A549 (cell line): ENCODE measurements around the gene ADAMTSL4.

Experiments
- ATOH8 ChIP-seq: fragments of 250-450 bp; sonication (Bioruptor Pico); IDR thresholded peaks from 2 replicates; pipeline ENCODE4 v1.5.0; 2020; ENCODE audit warnings: low read depth, mild to moderate bottlenecking, moderate library complexity
- USF2 ChIP-seq: fragments of 450-650 bp; IDR thresholded peaks from 2 replicates; pipeline ENCODE4 v1.6.1; 2014; ENCODE audit warnings: antibody characterized with exemption
- TF ChIP-seq, protein P1 (sequence below): fragments of >200 bp; sonication (Bioruptor Twin); formaldehyde crosslinking; IDR thresholded peaks from 3 replicates; pipeline ENCODE4 v1.5.1; 2016

DNA sequence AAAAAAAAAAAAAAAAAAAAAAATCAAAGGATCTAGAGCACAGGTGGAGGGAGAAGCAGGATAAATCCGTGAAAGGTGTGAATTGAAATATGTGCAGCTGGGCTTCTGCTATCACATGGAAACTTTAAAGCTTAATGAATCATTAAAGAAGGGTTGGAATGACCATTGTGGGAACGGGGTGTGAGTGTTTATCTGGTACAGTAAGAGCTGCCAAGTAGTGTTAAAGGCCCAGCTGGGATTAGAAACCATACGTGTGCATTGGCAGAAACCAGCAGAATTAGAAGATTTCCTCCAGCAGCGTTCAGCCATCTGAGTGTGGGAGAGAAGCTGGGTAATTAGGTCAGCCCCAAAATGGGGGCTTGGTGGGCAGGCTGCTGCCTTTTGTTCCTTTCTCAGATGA, 20.2 kb upstream of the ADAMTSL4 start:
- TF ChIP-seq, protein P1, sequence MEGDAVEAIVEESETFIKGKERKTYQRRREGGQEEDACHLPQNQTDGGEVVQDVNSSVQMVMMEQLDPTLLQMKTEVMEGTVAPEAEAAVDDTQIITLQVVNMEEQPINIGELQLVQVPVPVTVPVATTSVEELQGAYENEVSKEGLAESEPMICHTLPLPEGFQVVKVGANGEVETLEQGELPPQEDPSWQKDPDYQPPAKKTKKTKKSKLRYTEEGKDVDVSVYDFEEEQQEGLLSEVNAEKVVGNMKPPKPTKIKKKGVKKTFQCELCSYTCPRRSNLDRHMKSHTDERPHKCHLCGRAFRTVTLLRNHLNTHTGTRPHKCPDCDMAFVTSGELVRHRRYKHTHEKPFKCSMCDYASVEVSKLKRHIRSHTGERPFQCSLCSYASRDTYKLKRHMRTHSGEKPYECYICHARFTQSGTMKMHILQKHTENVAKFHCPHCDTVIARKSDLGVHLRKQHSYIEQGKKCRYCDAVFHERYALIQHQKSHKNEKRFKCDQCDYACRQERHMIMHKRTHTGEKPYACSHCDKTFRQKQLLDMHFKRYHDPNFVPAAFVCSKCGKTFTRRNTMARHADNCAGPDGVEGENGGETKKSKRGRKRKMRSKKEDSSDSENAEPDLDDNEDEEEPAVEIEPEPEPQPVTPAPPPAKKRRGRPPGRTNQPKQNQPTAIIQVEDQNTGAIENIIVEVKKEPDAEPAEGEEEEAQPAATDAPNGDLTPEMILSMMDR: no peak
- TF ChIP-seq ATOH8 (CRISPR knock-in tag): no peak
- TF ChIP-seq USF2: no peak
